Vagina (tissue), 2 donors: ENCODE data around the gene RIIAD1.

Experiments used
- POLR2A ChIP-seq, 2 donors: fragments of 450-650 bp; IDR thresholded peaks; one replicate each; pipeline ENCODE4 v1.6.1; 2017; ENCODE audit warnings: antibody characterized with exemption in 2 of 2, mild to moderate bottlenecking in 2 of 2, moderate library complexity in 2 of 2
- TF ChIP-seq, protein P1 (sequence below), 3 experiments: fragments of 450-650 bp in 2 of 3; fragments of 200-600 bp in 1 of 3; sonication (generic) in 1 of 3; IDR thresholded peaks; one replicate each; pipeline ENCODE4 v1.5.1; 2017 to 2019; ENCODE audit warnings: antibody characterized with exemption in 3 of 3, mild to moderate bottlenecking in 2 of 3, moderate library complexity in 2 of 3

DNA sequence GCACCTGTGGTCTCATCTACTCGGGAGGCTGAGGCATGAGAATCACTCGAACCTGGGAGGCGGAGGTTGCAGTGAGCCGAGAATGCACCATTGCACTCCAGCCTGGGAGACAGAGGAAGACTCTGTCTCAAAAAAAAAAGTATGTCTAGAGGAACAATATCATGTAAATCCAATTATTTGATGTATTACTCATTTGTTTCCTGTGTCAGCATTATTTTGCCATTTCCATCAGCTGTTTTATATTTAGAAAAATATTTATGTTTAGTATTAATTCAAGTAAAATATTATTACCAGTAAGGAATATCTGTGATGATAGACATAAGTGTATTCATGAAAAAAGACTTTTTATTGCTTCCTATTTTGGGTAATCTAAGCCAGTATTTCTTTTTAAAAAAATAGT lies 56.0 kb downstream of the RIIAD1 start:
- no peak for TF ChIP-seq POLR2A (IDR thresholded peaks at IDR 0.05)
- TF ChIP-seq, protein P1, sequence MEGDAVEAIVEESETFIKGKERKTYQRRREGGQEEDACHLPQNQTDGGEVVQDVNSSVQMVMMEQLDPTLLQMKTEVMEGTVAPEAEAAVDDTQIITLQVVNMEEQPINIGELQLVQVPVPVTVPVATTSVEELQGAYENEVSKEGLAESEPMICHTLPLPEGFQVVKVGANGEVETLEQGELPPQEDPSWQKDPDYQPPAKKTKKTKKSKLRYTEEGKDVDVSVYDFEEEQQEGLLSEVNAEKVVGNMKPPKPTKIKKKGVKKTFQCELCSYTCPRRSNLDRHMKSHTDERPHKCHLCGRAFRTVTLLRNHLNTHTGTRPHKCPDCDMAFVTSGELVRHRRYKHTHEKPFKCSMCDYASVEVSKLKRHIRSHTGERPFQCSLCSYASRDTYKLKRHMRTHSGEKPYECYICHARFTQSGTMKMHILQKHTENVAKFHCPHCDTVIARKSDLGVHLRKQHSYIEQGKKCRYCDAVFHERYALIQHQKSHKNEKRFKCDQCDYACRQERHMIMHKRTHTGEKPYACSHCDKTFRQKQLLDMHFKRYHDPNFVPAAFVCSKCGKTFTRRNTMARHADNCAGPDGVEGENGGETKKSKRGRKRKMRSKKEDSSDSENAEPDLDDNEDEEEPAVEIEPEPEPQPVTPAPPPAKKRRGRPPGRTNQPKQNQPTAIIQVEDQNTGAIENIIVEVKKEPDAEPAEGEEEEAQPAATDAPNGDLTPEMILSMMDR (IDR thresholded peaks at IDR 0.05): no peak
